ENCODE measurements around the gene MPRIP.

GRCh38 chr17:17140590-17140980 lies 98.3 kb downstream of the MPRIP start:
- TF ChIP-seq JUND (IDR thresholded peaks at IDR 0.05) (no peak), FOSL1 (IDR thresholded peaks at IDR 0.05; ENCODE audit: low read depth) (no peak)
